Right ventricle myocardium superior (tissue), 1 donor: Measurements from ENCODE around the gene HOMER1. TPM values are rescaled to one million over a fixed set of nuclear protein-coding genes. Genes with fewer than 3 reads are reported as not detected.
"Not testable (repeated sequence)": the region's sequence is repeated elsewhere in the genome, so short reads cannot be mapped to it uniquely, and the experiment has no call there.

Source experiments
- ATAC-seq: fragments of 200-7000 bp; cut with Tn5 transposase; one replicate; pipeline ENCODE4 v1.9.1; 2020; ENCODE audit warnings: mild to moderate bottlenecking; ENCODE audit not compliant: poor library complexity
- DNase-seq: peaks from one replicate; pipeline ENCODE4 v3.0.0-alpha.2; 2020
- intact Hi-C: fragments of 100-400 bp; cut with DNase I; formaldehyde crosslinking; loops from one replicate; pipeline ENCODE4 v1.11.2; 2022
- total RNA-seq: library from RNA; stranded (reverse); fragmentation: NEBNext Ultra II Directional; extraction: Animal tissue kit (Norgen Biotek cat#: 25700); gene quantifications from one replicate; pipeline ENCODE4 v1.2.1, GENCODE V29; 2021
- donor health status: DM: no; HTN: yes; CAD: no; lungs with severe emphysema.

HOMER1 gene
- total RNA-seq, 1 donor from 2014 or later: 52.6 TPM

DNA sequence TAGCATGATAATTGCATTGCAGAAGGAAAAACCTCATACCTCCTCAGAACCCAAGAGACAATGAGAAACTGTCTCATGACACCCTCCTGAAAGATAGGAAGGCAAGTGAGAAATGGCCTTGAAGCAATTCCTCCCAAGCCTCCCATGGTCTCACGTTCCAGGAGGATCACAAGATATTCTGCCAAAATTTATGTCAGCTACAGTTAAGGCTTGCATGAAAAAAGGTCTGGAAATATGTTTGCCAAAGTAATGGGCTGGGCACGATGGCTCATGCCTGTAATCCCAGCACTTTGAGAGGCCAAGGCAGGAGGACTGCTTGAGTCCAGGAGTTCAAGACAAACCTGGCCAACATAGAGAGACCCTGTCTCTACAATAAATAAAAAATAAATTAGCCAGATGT lies 12.6 kb upstream of the HOMER1 start:
- DNase-seq (no peak), ATAC-seq (no peak)
- intact Hi-C loops: no loop called here

DNA sequence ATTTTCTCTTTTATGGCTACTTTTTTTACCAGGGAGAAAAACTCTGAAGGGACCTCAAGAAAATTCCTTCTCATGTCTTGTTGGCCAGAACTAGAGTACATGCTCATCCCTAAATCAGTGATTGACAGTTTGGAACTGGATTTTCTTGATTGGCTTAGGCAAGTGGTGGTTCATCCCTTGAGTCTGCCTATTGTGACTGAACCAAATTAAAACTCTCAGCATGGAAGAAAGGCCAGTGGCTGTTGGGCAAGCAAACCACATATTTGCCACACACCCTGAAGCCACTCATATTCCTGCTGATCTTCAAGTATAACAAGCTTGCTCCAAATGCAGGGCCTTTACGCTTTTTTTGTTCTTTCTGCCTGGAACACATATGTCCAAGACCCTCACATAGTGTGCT lies 7.2 kb upstream of the HOMER1 start:
- intact Hi-C loops: no loop called here
- no peak for DNase-seq
- ATAC-seq: no peak

DNA sequence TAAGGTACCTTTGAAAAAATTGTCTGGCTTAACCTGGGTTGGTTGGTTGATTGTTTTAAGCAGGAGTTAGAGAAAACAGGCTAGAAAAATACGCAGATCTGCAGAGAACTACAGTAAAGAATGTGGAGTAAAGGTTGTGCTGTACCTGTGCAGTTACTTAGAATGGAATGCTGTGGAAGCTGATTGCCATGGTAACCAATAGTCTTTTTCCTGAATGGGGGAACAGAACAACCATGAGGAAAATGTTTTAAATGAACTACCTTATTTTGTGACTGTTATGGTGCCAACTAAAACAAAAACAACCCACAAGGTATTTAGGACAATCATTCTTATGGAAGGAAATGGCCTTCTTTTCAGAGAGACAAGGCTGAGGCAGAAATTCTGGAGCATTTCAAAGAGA lies 4.8 kb upstream of the HOMER1 start:
- no peak for ATAC-seq
- no peak for DNase-seq
- intact Hi-C loops: no loop called here

DNA sequence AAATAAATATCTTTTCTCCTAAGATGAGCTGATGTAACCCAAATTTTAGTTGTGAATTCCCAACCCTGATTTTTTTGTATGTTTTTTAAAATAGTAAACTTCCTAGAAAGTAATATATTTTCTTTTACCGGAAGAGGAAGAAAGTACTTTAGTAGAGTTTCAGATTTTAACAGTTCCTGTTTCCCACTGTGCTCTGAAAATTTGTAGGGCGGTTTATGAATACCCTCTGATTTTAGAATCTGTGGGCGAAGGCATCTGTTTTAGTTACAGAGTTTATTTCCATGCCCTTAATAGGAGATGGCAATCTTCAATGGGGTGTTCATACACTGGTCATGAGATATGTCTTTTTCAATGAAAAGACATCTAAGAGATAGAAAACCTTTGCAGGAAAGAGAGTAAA lies 3.7 kb upstream of the HOMER1 start:
- no peak for DNase-seq
- intact Hi-C loops: no loop called here
- ATAC-seq: no peak

DNA sequence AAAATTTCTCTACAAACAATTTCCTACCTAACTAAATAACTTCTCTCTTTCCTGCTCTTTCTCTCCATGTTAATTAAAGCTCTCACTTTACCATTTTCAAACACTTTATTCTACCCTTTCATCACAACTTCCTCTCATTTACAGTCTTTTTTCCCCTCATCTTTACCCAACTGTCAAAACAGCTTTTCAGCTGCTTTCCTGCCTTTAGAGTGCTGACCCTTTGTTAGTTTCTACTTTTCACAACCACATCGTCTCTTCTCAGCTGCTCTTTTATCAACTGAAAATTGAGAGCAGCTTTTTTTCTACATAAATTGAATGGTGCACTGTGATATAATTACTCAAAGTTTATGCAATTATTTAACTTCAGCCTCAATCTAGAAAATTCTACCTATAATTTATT lies 3.1 kb upstream of the HOMER1 start:
- DNase-seq (no peak), ATAC-seq (no peak)
- intact Hi-C loops: no loop called here

DNA sequence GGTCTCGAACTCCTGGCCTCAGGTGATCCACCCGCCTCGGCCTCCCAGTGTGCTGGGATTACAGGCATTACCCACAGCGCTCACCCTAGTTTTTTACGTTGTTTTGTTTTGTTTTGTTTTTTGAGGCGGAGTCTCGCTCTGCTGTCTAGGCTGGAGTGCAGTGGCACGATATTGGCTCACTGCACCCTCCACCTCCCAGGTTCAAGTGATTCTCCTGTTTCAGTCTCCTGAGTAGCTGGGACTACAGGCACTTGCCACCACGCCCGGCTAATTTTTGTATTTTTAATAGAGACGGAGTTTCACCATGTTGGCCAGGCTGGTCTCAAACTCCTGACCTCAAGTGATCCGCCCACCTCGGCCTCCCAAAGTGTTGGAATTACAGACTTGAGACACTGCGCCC lies 2.4 kb upstream of the HOMER1 start:
- DNase-seq, intact Hi-C loops, ATAC-seq: not testable (repeated sequence)

DNA sequence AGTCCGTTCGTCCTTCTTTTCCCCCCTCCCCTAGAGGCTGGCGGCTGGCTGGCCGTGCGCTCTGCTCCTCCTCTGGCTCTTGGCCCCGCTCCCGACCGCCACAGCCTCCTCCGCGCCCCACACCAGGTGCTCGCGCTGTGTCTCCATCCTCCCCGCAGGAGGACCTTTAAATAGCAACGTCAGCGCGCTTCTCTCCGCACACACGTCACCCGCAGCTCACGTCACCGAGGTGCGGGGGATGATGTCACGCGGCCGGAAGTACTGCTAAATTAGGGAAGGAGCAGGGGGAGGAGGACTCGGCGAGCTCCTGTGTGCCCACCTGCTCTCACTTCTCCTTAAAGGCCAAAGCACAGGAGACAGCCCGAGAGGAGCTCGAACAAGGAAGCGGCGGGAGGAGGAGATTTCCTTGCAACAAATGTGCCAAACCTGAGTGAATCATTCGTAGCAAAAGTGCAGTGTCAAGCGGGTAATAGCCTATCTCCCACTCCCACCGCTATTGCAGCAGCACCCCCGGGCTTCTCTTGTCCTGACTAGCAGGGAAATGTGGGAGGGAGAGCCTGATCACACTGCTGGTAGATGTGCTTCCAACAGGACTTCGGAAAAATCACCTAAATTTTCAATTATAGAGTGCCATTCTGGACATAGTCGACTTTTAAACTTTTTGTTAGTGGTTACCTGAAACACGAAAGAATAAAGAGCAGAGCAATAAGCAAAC lies 614 bp upstream of the HOMER1 start:
- peak; percentile 88 for ATAC-seq
- intact Hi-C loops: no loop called here
- DNase-seq: peak; percentile 94

DNA sequence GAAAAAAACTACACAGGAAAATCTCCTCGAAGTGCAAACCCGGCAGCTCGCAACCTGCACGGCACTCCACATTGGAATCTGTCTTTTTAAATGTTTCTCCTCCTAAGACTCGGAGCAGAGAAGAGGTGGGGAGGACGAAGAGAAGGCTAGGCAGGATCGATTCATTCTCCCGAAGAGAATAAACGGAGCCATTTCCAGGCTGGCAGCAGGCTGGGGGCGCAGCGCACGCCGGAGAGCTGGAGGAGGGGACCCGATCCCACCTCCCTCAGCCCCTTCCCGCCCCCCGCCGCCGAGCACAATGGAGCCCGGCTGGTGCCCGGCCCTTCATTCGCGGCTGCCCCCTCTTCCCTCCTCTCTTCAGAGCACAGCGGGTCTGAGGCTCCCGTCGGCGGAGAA lies 628 bp downstream of the HOMER1 start:
- DNase-seq (no peak), ATAC-seq (no peak)
- intact Hi-C loops: no loop called here

DNA sequence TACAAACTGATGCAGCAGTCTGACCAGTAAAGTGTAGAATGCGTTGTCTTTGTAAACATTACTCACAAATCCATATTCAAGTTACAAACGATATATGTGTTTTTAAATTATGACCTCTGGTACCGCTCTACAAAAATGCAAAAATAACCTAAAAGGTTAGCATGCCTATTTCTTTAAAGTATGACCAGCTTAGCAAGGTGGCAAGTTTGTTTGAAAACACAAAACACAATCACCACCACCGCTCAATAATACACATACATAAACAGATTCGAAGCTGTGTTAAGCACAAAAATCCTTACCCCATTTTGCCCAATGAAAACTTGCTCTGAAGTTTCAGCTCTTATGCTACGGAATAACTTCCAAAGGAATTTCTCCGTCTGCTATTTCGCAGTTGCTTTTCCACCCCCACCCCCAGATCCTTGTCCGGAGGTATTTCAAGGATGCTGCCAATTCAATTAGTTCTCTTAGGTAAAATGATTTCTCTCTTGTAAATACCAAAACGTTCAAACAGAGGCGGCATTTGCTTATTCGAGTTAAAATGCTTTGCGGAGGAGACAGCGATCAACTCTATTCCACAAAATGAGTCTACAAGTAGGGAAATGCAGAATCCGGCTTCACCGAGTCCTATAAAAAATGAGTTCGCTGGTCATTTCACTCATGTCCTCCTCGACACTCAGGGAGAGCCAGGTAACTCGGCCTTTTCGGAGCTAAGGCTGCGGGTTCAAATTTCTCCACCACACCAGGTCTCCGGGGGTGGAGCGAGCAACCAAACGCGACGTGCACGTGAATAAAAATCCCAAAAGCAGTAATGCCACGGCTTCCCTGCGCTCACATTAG lies 1.2 kb downstream of the HOMER1 start:
- DNase-seq (no peak), ATAC-seq (peak; percentile 0)
- intact Hi-C loops: no loop called here

DNA sequence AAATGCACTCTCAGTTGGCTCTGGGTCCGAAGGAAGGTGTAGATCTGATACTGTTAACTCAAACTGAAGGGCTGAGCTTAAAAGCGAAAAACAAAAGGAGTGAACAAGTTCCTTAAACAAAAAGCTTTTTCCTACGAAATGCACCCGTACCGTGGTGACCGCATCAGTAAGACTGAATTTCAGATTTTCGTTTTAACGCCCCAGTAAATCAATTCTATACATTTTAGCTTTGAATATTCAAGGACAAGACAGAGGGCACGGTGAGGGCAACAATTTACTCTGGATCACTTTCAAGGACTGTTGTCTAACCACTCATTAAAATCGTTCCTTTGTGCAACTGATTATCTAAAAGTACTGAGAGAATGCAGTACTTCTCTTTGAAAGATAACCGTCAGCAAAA lies 1.9 kb downstream of the HOMER1 start:
- intact Hi-C loops: no loop called here
- ATAC-seq: no peak
- no peak for DNase-seq

DNA sequence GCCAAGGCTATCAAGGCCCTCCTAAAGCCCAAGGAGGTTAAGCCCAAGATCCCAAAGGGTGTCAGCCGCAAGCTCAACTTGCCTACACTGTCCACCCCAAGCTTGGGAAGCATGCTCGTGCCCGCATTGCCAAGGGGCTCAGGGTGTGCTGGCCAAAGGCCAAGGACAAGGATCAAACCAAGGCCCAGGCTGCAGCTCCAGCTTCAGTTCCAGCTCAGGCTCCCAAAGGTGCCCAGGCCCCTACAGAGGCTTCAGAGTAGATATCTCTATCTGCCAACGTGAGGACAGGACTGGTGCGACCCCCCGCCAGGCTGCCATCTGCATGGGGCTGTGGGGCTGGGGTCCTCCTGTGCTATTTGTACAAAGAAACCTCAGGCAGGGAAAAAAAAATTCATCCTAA lies 3.3 kb downstream of the HOMER1 start:
- intact Hi-C loops: no loop called here
- ATAC-seq: no peak
- peak; percentile 56 for DNase-seq

DNA sequence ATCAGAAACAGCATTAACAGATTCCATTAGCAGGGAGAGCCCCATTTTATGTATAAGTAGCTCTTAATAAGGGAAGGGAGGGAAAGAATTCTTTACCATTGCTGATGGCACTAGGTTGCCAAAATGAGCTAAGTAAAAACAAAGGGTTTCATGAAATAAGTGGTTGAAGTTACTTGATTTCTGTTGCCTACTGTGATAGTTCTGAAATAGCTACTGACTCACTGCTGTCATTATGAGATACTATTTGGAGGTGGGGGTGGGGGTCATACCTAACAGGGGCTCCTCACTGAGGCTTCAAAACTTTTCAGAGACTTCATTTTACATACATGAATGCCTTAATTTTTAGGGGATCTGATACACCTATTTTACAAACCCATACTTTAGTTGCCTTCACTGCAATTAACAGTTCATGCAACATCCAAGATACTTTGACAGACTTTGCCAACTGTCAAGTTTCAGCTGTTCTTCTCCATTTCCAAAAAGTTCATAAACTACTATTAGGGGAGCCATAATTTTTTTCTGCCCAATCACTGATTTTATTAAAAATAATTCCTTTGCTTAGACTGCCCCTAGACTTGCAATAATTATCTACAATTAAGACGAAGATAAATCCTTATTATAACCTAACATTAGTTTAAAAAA lies 4.6 kb downstream of the HOMER1 start:
- DNase-seq: no peak
- intact Hi-C loops: no loop called here
- ATAC-seq: no peak

DNA sequence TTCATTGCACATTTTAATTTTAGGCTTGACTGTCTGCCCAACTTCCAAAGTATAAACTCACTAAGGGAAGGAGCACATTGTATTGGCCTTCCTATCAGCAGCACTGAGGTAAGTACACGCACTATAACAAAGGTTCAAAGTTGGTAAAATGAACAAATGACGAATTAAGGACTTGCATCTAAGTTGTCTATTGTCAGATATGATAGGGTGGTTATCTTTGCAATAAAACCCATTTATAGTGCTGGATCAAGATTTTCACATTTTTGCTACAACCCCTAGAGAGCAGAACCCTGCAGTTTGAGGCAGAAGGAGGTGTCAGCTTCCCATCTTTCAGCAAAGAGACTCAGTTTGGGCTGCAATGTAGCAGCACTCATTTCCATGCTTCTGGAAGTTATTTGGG lies 5.1 kb downstream of the HOMER1 start:
- intact Hi-C loops: no loop called here
- no peak for DNase-seq
- ATAC-seq: no peak

DNA sequence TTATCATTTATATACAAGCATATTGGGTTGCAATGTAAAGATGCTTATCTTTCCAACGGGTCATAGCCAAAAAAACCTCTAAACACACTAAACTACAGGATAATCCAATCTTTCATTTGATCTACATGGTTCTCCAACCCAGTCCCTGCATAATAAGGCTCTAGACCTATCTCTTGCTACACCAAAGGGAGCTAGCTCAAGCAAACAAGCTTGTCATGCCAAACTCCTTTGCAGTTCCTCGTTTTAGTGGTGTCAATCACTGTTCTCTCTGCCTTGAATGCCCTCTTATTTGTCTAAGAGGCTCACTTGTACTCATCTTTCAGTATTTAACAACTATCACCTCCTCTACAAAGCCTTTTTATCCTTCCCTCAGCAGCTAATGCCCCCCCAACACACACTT lies 5.6 kb downstream of the HOMER1 start:
- intact Hi-C loops: no loop called here
- ATAC-seq (peak; percentile 36), DNase-seq (no peak)

DNA sequence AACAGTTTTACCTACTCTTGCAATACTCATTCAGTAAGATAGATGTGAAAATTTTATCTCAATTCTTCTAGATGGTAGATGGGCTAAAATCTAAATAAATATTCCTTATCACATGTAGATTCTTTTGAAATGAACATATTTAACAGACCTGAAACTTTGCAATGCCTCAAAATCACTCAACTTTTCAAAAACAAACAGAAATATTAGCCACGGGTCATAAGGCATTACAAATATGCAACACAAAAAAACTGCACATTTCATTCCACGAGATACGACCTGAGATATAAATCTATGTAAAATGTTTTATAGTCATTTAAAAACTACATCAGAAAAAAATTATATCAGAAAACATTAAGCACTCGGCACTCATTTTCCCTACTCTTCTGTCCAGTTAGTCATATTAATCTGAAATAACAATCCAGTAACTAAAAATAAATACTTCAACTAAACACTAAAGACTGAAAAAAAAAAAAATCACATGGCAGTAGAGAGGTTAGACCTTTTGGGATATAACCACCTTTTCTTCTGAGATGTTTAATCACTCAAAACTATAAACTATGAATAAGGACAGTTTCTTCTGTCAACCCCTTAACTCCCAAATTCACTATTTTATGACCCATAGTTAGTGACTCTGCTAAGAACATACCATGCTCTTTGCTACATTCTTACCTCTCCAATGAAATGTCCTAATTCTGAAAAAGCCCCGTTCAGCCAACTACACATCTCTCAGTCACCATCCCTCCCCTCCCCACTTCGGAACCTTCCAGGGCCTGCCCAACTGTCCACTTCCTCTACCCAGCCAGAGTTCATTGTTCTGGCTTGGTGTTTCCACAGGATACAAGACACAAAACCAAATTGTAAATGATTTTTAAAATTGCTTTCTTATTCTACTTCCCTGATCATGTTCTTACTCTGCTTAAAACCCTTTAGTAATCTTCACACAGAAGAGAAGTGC lies 6.4 kb downstream of the HOMER1 start:
- DNase-seq (no peak), ATAC-seq (no peak)
- intact Hi-C loops: no loop called here

DNA sequence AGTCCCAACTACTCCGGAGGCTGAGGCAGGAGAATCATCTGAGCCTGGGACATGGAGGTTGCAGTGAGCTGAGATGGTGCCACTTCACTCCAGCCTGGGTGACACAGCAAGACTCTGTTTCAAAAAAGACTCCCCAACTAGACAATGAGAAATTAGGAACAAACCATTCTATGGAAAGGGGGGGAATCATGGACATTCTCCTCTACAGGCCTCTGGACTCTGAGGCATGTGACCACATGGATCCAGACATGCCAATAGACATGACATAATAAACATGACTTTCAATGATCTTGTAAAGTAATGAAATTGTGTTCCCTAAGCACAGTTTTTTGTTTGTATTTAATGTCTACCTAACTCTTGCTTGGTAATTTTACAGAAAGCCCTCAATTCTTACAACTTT lies 8.8 kb downstream of the HOMER1 start:
- ATAC-seq (no peak), DNase-seq (no peak)
- intact Hi-C loops: no loop called here

DNA sequence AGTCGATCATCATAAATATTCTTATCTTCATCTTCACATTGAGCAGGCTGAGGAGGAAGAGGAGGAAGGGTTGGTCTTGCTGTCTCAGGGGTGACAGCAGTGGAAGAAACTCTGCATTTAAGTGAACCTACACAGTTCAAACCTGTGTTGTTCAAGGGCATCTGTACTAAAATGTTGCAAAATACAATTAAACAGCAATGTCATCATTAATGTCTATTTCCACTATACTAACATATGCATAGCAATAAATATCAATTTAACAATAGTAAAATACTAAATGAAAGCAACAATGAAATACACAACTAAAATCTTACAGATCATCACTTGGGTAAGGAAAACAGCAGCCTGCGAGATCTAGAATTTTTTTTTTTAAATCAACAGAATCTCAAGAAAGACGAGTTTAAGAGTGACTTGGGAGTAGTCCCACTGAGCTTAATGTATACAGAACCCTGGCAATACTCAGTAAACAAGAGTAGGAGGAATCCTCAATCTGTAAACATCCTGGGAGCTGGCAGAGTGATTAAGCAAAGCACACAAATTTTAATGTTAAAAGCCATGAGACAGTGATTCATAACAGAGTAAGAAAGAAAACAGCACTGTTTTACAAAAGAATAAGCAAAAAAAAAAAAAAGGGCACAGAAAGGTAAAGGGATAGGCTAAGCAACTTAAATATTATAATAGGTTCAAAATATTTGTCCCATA lies 10.0 kb downstream of the HOMER1 start:
- intact Hi-C loops: no loop called here
- no peak for ATAC-seq

DNA sequence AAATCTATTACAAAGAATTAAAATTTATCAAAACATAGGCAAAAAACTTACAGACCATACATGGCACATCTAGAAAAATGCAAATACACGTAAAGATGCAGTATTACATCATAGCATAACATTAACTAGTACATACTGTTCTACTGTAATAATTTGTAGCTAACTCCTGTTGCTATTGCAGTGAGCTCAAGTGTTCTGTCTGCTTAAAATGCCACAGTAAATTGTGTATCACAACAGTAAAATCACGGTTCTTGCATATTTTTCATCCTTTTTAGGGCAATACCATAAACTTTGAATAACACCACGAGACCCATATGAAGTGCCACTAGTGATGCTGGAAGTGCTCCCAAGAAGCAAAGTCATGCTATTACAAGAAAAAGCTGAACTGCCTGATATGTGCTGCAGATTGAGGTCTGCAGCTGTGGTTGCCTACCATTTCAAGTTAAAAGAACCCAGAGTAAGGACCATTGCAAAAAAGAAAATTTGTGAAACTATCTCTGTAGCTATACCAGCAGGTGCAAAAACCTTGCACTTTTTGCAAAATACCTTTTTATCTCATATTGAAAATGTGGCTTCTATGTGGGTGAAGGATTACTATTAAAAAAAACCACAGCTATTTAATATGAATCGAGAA lies 14.2 kb downstream of the HOMER1 start:
- intact Hi-C loops: no loop called here
- ATAC-seq: peak; percentile 48
- DNase-seq: no peak

More for the DNA sequence above, 10.0 kb downstream of the HOMER1 start:
- no peak for DNase-seq
